Neuronal stem cell (in vitro differentiated cells): ENCODE measurements around the gene MCCD1.
A peak's percentile ranks its signal among the peaks of the same experiment; 100 is the strongest.
"Not testable (repeated sequence)": the region's sequence is repeated elsewhere in the genome, so short reads cannot be mapped to it uniquely, and the experiment has no call there.

Source experiments
- DNase-seq: peaks from one replicate; pipeline ENCODE4 v3.0.0-alpha.2; 2013; ENCODE audit warnings: low spot score
- H2AFZ ChIP-seq: one replicate; pipeline ENCODE4 v1.6.1; 2013; ENCODE audit warnings: mild to moderate bottlenecking, low read length, inconsistent platforms
- H2AK5ac ChIP-seq: 2 replicates; pipeline ENCODE4 v1.6.1; 2013; ENCODE audit warnings: low read depth, mild to moderate bottlenecking, inconsistent platforms, low read length, moderate library complexity, mixed read lengths
- H2BK120ac ChIP-seq: 2 replicates; pipeline ENCODE4 v1.6.1; 2013; ENCODE audit warnings: low read depth, mild to moderate bottlenecking, inconsistent platforms, low read length, moderate library complexity, mixed read lengths
- H2BK12ac ChIP-seq: one replicate; pipeline ENCODE4 v1.6.1; 2013; ENCODE audit warnings: low read length, inconsistent platforms
- H2BK15ac ChIP-seq: 2 replicates; pipeline ENCODE4 v1.6.1; 2013; ENCODE audit warnings: mild to moderate bottlenecking, low read length, inconsistent platforms, mixed read lengths
- H2BK5ac ChIP-seq: one replicate; pipeline ENCODE4 v1.6.1; 2013; ENCODE audit warnings: inconsistent platforms, mild to moderate bottlenecking, low read length, moderate library complexity
- H3K14ac ChIP-seq: one replicate; pipeline ENCODE4 v1.6.1; 2013; ENCODE audit warnings: low read length, inconsistent platforms
- H3K18ac ChIP-seq: 2 replicates; pipeline ENCODE4 v1.6.1; 2013; ENCODE audit warnings: low read length, inconsistent platforms
- H3K23ac ChIP-seq: 2 replicates; pipeline ENCODE4 v1.6.1; 2013; ENCODE audit warnings: low read depth, mild to moderate bottlenecking, mixed read lengths, low read length, inconsistent platforms; ENCODE audit not compliant: poor library complexity
- H3K27ac ChIP-seq: replicated peaks from 3 replicates; pipeline ENCODE4 v1.5.1; 2013; ENCODE audit warnings: low read length, inconsistent platforms
- H3K27me3 ChIP-seq, 3 experiments: 2 replicates each; pipeline ENCODE4 v1.6.1; 2013; ENCODE audit warnings: low read length in 3 of 3, mild to moderate bottlenecking in 2 of 3, inconsistent platforms in 1 of 3, low read depth in 1 of 3, mixed read lengths in 1 of 3, moderate library complexity in 1 of 3; ENCODE audit not compliant: control insufficient read depth in 3 of 3, insufficient read depth in 3 of 3
- H3K36me3 ChIP-seq, 2 donors: replicated peaks in 1 of 2; 2 replicates each; pipeline ENCODE4 v1.6.1; 2013; ENCODE audit warnings: low read length in 2 of 2; ENCODE audit not compliant: control insufficient read depth in 2 of 2, insufficient read depth in 2 of 2
- H3K4ac ChIP-seq: 2 replicates; pipeline ENCODE4 v1.6.1; 2013; ENCODE audit warnings: inconsistent platforms, mild to moderate bottlenecking, low read length, moderate library complexity
- H3K4me1 ChIP-seq, 2 donors: 1 replicate in 1 of 2; 2 replicates in 1 of 2; pipeline ENCODE4 v1.6.1; 2013; ENCODE audit warnings: low read length in 2 of 2, low read depth in 1 of 2; ENCODE audit not compliant: control insufficient read depth in 2 of 2, insufficient read depth in 1 of 2
- H3K4me2 ChIP-seq: one replicate; pipeline ENCODE4 v1.6.1; 2013; ENCODE audit warnings: mild to moderate bottlenecking, low read length, inconsistent platforms; ENCODE audit not compliant: insufficient read depth, poor library complexity, severe bottlenecking
- H3K4me3 ChIP-seq, 2 donors: 2 replicates each; pipeline ENCODE4 v1.5.1; 2013; ENCODE audit warnings: low read length in 2 of 2, mild to moderate bottlenecking in 2 of 2, inconsistent platforms in 1 of 2, moderate library complexity in 1 of 2
- H3K79me1 ChIP-seq: one replicate; pipeline ENCODE4 v1.6.1; 2013; ENCODE audit warnings: low read depth, mild to moderate bottlenecking, inconsistent platforms, low read length, moderate library complexity
- H3K9ac ChIP-seq: one replicate; pipeline ENCODE4 v1.6.1; 2013; ENCODE audit warnings: mild to moderate bottlenecking, low read depth, low read length, inconsistent platforms; ENCODE audit not compliant: poor library complexity
- H3K9me3 ChIP-seq, 2 donors: replicated peaks in 1 of 2; 2 replicates each; pipeline versions ENCODE3 to v1.6.1; 2013; ENCODE audit warnings: low read length in 2 of 2, mild to moderate bottlenecking in 2 of 2, inconsistent platforms in 1 of 2, low read depth in 1 of 2, mixed read lengths in 1 of 2, moderate library complexity in 1 of 2; ENCODE audit not compliant: control insufficient read depth in 2 of 2, insufficient read depth in 1 of 2
- H4K8ac ChIP-seq: one replicate; pipeline ENCODE4 v1.6.1; 2013; ENCODE audit warnings: low read depth, mild to moderate bottlenecking, inconsistent platforms, low read length, moderate library complexity
- H4K91ac ChIP-seq: one replicate; pipeline ENCODE4 v1.6.1; 2013; ENCODE audit warnings: low read length, low read depth, mild to moderate bottlenecking, inconsistent platforms; ENCODE audit not compliant: poor library complexity
- WGBS, 2 donors: extraction: QIAGEN DNeasy Blood & Tissue Kit; methylation state at CpG; one replicate each; pipeline ENCODE4 v1.1.7; 2013; ENCODE audit warnings: missing lambda C conversion rate in 2 of 2, mixed read lengths in 1 of 2; ENCODE audit not compliant: insufficient read length in 2 of 2, insufficient replicate concordance in 1 of 2; ENCODE audit errors: extremely low coverage in 2 of 2; 5-methylcytosine and 5-hydroxymethylcytosine counted together

Gene MCCD1

GRCh38 chr6:31547727-31548543, 19.2 kb downstream of the MCCD1 start:
- no peak for DNase-seq
- H3K27ac ChIP-seq, result no peak overlapping the region
- no peak overlapping the region for H2BK5ac ChIP-seq
- peak overlapping the region; percentile 99 for H2AK5ac ChIP-seq
- peak overlapping the region; percentile 73 for H2AFZ ChIP-seq
- peak overlapping the region; percentile 96 for H3K23ac ChIP-seq
- H3K14ac ChIP-seq, result peak overlapping the region; percentile 25
- H3K9ac ChIP-seq, result peak overlapping the region; percentile 89
- H3K79me1 ChIP-seq, result peaks cover 5% of the 10 kb centered on the region
- peak overlapping the region in 1 of 2 donors; percentile 46 for H3K4me3 ChIP-seq
- peak overlapping the region; percentile 30 for H2BK15ac ChIP-seq
- H3K18ac ChIP-seq, result peak overlapping the region; percentile 74
- peak overlapping the region; percentile 20 for H3K4me2 ChIP-seq
- peak overlapping the region; percentile 92 for H4K8ac ChIP-seq
- H2BK12ac ChIP-seq, result peak overlapping the region; percentile 82
- H3K27me3 ChIP-seq, result no peaks in the 10 kb centered on the region
- H4K91ac ChIP-seq, result no peak overlapping the region
- H3K4ac ChIP-seq, result peak overlapping the region; percentile 98
- H3K4me1 ChIP-seq, result peaks cover 11% of the 10 kb centered on the region in 2 donors
- peak overlapping the region; percentile 57 for H2BK120ac ChIP-seq
- peaks cover 0 to 2% of the 10 kb centered on the region in 2 donors for H3K9me3 ChIP-seq
- 100% methylated on average over 1 of the region's 24 CpGs; no CpG with 5 or more reads in 1 of the 2 donors for WGBS, 2 donors
- H3K36me3 ChIP-seq, result peaks cover 6 to 44% of the 10 kb centered on the region in 2 donors

- Histone ChIP-seq H2BK5ac (no peak overlapping the region), H2AK5ac (peak overlapping the region; percentile 99), H2BK15ac (no peak overlapping the region), H3K4me3 (peak overlapping the region in 1 of 2 donors; percentile 46), H2AFZ (no peak overlapping the region), H4K91ac (no peak overlapping the region), H3K14ac (no peak overlapping the region), H3K9me3 (peaks cover 0 to 2% of the 10 kb centered on the region in 2 donors), H3K4me1 (peaks cover 9 to 11% of the 10 kb centered on the region in 2 donors), H3K79me1 (peaks cover 5% of the 10 kb centered on the region), H3K36me3 (peaks cover 6 to 50% of the 10 kb centered on the region in 2 donors), H2BK12ac (no peak overlapping the region), H2BK120ac (no peak overlapping the region), H3K18ac (no peak overlapping the region), H3K9ac (peak overlapping the region; percentile 89), H3K23ac (no peak overlapping the region), H3K4ac (no peak overlapping the region), H4K8ac (peak overlapping the region; percentile 92), H3K27me3 (no peaks in the 10 kb centered on the region), H3K4me2 (no peak overlapping the region), H3K27ac (no peak overlapping the region)
- WGBS, 2 donors, result no CpG with 5 or more reads among the region's 2 CpGs
- no peak for DNase-seq
Observed at GRCh38 chr6:31548544-31548873, 19.7 kb downstream of the MCCD1 start.

- not testable (repeated sequence) for H3K14ac ChIP-seq, H3K27me3 ChIP-seq, H2BK15ac ChIP-seq, H3K9me3 ChIP-seq, H3K4me1 ChIP-seq, H4K8ac ChIP-seq, H2AK5ac ChIP-seq, H3K4me2 ChIP-seq, H2BK120ac ChIP-seq, H2AFZ ChIP-seq, H3K4ac ChIP-seq, H4K91ac ChIP-seq, H3K4me3 ChIP-seq, H3K23ac ChIP-seq, H3K9ac ChIP-seq, H3K27ac ChIP-seq, H2BK5ac ChIP-seq, H2BK12ac ChIP-seq, H3K18ac ChIP-seq, H3K79me1 ChIP-seq
- no CpG with 5 or more reads among the region's 5 CpGs for WGBS, 2 donors
- H3K36me3 ChIP-seq, result peaks cover 11 to 72% of the 10 kb centered on the region in 2 donors
- DNase-seq, result peak; percentile 40
Observed at GRCh38 chr6:31551371-31551770, 22.6 kb downstream of the MCCD1 start.

- H2BK5ac ChIP-seq, result no peak overlapping the region
- H3K9me3 ChIP-seq, result no peaks in the 10 kb centered on the region
- H3K14ac ChIP-seq, result no peak overlapping the region
- no peak overlapping the region for H3K18ac ChIP-seq
- peak overlapping the region; percentile 67 for H3K23ac ChIP-seq
- no peak overlapping the region for H2AK5ac ChIP-seq
- H3K4ac ChIP-seq, result no peak overlapping the region
- H3K36me3 ChIP-seq, result peaks cover 37 to 86% of the 10 kb centered on the region in 2 donors
- H3K4me2 ChIP-seq, result no peak overlapping the region
- peaks cover 0 to 7% of the 10 kb centered on the region in 2 donors for H3K4me1 ChIP-seq
- no peak overlapping the region for H3K27ac ChIP-seq
- H2BK12ac ChIP-seq, result no peak overlapping the region
- no peak overlapping the region for H2AFZ ChIP-seq
- no peak overlapping the region for H4K8ac ChIP-seq
- no peak overlapping the region for H3K9ac ChIP-seq
- no peak overlapping the region for H2BK15ac ChIP-seq
- no CpG with 5 or more reads among the region's 3 CpGs for WGBS, 2 donors
- no peaks in the 10 kb centered on the region for H3K27me3 ChIP-seq
- H3K4me3 ChIP-seq, result peak overlapping the region in 1 of 2 donors; percentile 6
- no peak overlapping the region for H2BK120ac ChIP-seq
- no peak for DNase-seq
- no peak overlapping the region for H4K91ac ChIP-seq
- peaks cover 6% of the 10 kb centered on the region for H3K79me1 ChIP-seq
Observed at GRCh38 chr6:31556307-31556706, 27.5 kb downstream of the MCCD1 start.
